Neural cell (in vitro differentiated cells): ENCODE data around the gene FXYD6. TPM values are rescaled to one million over a fixed set of nuclear protein-coding genes. Genes with fewer than 3 reads are reported as not detected.

Experiments used
- H2AFZ ChIP-seq: fragments of 200-600, 300-800 bp; sonication (generic), shearing (Covaris generic); 2 replicates; pipeline ENCODE4 v1.6.0; 2014; ENCODE audit warnings: low read depth, mild to moderate bottlenecking, antibody characterized with exemption, low read length, moderate library complexity
- H3F3A ChIP-seq: fragments of 200-600 bp; shearing (Covaris generic); 2 replicates; pipeline ENCODE4 v1.6.1; 2016; ENCODE audit warnings: mild to moderate bottlenecking, moderate library complexity, mixed read lengths, antibody characterized with exemption, low read length; ENCODE audit not compliant: insufficient read depth, poor library complexity, severe bottlenecking
- H3K27ac ChIP-seq: fragments of 200-600, 300-800 bp; sonication (generic), shearing (Covaris generic); 2 replicates; pipeline ENCODE4 v1.5.1; 2014; ENCODE audit warnings: mild to moderate bottlenecking, low read length, moderate library complexity
- H3K27me3 ChIP-seq: fragments of 300-800, 200-600 bp; sonication (generic), shearing (Covaris generic); 2 replicates; pipeline ENCODE4 v1.6.0; 2014; ENCODE audit warnings: mild to moderate bottlenecking, low read depth, low read length, moderate library complexity; ENCODE audit not compliant: insufficient read depth
- H3K36me3 ChIP-seq: fragments of 300-800, 200-600 bp; sonication (generic), shearing (Covaris generic); 2 replicates; pipeline ENCODE4 v1.5.1; 2014; ENCODE audit warnings: mild to moderate bottlenecking, antibody characterized with exemption, low read length, moderate library complexity; ENCODE audit not compliant: insufficient read depth
- H3K4me2 ChIP-seq: fragments of 300-800, 200-600 bp; sonication (generic), shearing (Covaris generic); 2 replicates; pipeline ENCODE4 v1.6.0; 2014; ENCODE audit warnings: mild to moderate bottlenecking, low read length
- H3K4me3 ChIP-seq: fragments of 300-800, 200-600 bp; sonication (generic), shearing (Covaris generic); 2 replicates; pipeline ENCODE4 v1.5.1; 2014; ENCODE audit warnings: mild to moderate bottlenecking, low read length, moderate library complexity
- H3K79me2 ChIP-seq: fragments of 200-600 bp; shearing (Covaris generic); replicated peaks from 2 replicates; pipeline ENCODE4 v1.6.0; 2014; ENCODE audit warnings: mild to moderate bottlenecking, low read length, moderate library complexity; ENCODE audit not compliant: insufficient read depth
- H3K9ac ChIP-seq: fragments of 300-800, 200-600 bp; sonication (generic), shearing (Covaris generic); 2 replicates; pipeline ENCODE4 v1.6.1; 2016; ENCODE audit warnings: mild to moderate bottlenecking, low read length, mixed read lengths
- H3K9me2 ChIP-seq: fragments of 200-600 bp; shearing (Covaris generic); 2 replicates; pipeline ENCODE4 v1.6.1; 2016; ENCODE audit warnings: mild to moderate bottlenecking, low read length, mixed read lengths; ENCODE audit not compliant: insufficient read depth
- H3K9me3 ChIP-seq: fragments of 200-600, 300-800 bp; sonication (generic), shearing (Covaris generic); 2 replicates; pipeline ENCODE4 v1.6.1; 2016; ENCODE audit warnings: mild to moderate bottlenecking, mixed run types, low read length, moderate library complexity, mixed read lengths
- H4K20me1 ChIP-seq: fragments of 200-600 bp; shearing (Covaris generic); 2 replicates; pipeline ENCODE4 v1.6.1; 2016; ENCODE audit warnings: mild to moderate bottlenecking, mixed run types; ENCODE audit not compliant: insufficient read depth
- CTCF ChIP-seq: fragments of 450-650 bp; IDR thresholded peaks from 2 replicates; pipeline ENCODE4 v1.5.1; 2014; ENCODE audit warnings: antibody characterized with exemption, mild to moderate bottlenecking, moderate library complexity; ENCODE audit not compliant: poor library complexity, severe bottlenecking
- EP300 ChIP-seq: fragments of 450-650 bp; conservative IDR thresholded peaks from 2 replicates; pipeline ENCODE4 v1.6.1; 2014; ENCODE audit warnings: antibody characterized with exemption, mild to moderate bottlenecking, moderate library complexity; ENCODE audit not compliant: poor library complexity, severe bottlenecking
- EZH2 ChIP-seq: fragments of 200-600, 300-800 bp; shearing (Covaris generic), sonication (generic); IDR thresholded peaks from 2 replicates; pipeline ENCODE4 v1.6.1; 2014; ENCODE audit warnings: antibody characterized with exemption, low read length, borderline replicate concordance, mild to moderate bottlenecking; ENCODE audit not compliant: insufficient read depth, poor library complexity, severe bottlenecking
- MXI1 ChIP-seq: fragments of 450-650 bp; conservative IDR thresholded peaks from 2 replicates; pipeline ENCODE4 v1.6.1; 2014; ENCODE audit warnings: antibody characterized with exemption, mild to moderate bottlenecking; ENCODE audit not compliant: poor library complexity, severe bottlenecking
- POLR2AphosphoS5 ChIP-seq: IDR thresholded peaks from 2 replicates; pipeline ENCODE4 v1.6.1; 2012
- RAD21 ChIP-seq: fragments of 450-650 bp; conservative IDR thresholded peaks from 2 replicates; pipeline ENCODE4 v1.6.1; 2014; ENCODE audit warnings: antibody characterized with exemption, mild to moderate bottlenecking, moderate library complexity
- SMC3 ChIP-seq: fragments of 450-650 bp; conservative IDR thresholded peaks from 2 replicates; pipeline ENCODE4 v1.6.1; 2014; ENCODE audit warnings: antibody characterized with exemption, mild to moderate bottlenecking, moderate library complexity; ENCODE audit not compliant: poor library complexity
- TAF1 ChIP-seq: IDR thresholded peaks from 2 replicates; pipeline ENCODE4 v1.6.1; 2012; ENCODE audit warnings: low read depth
- polyA plus RNA-seq: library from polyadenylated mRNA; depleted of rRNA; stranded (reverse); fragments of >200 nt; gene quantifications from 2 replicates; pipeline ENCODE4 v1.2.3, GENCODE V29; 2014
- TF ChIP-seq, protein P1 (sequence below): IDR thresholded peaks from 2 replicates; pipeline ENCODE4 v1.6.1; 2012; ENCODE audit warnings: borderline replicate concordance

FXYD6 gene
- polyA plus RNA-seq, 1 donor from 2014 or later, result 218 TPM

- no peak overlapping the region for H3K4me3 ChIP-seq
- H3K36me3 ChIP-seq, result peaks cover 3% of the 10 kb centered on the region
- no peaks in the 10 kb centered on the region for H3K9me3 ChIP-seq
- H3K9ac ChIP-seq, result no peak overlapping the region
- TF ChIP-seq EP300 (no peak), TAF1 (no peak), RAD21 (no peak), POLR2AphosphoS5 (no peak), SMC3 (no peak), MXI1 (no peak), CTCF (no peak), EZH2 (no peak)
- TF ChIP-seq, protein P1, sequence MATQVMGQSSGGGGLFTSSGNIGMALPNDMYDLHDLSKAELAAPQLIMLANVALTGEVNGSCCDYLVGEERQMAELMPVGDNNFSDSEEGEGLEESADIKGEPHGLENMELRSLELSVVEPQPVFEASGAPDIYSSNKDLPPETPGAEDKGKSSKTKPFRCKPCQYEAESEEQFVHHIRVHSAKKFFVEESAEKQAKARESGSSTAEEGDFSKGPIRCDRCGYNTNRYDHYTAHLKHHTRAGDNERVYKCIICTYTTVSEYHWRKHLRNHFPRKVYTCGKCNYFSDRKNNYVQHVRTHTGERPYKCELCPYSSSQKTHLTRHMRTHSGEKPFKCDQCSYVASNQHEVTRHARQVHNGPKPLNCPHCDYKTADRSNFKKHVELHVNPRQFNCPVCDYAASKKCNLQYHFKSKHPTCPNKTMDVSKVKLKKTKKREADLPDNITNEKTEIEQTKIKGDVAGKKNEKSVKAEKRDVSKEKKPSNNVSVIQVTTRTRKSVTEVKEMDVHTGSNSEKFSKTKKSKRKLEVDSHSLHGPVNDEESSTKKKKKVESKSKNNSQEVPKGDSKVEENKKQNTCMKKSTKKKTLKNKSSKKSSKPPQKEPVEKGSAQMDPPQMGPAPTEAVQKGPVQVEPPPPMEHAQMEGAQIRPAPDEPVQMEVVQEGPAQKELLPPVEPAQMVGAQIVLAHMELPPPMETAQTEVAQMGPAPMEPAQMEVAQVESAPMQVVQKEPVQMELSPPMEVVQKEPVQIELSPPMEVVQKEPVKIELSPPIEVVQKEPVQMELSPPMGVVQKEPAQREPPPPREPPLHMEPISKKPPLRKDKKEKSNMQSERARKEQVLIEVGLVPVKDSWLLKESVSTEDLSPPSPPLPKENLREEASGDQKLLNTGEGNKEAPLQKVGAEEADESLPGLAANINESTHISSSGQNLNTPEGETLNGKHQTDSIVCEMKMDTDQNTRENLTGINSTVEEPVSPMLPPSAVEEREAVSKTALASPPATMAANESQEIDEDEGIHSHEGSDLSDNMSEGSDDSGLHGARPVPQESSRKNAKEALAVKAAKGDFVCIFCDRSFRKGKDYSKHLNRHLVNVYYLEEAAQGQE, result no peak
- no peaks in the 10 kb centered on the region for H3K27me3 ChIP-seq
- H3F3A ChIP-seq, result no peaks in the 10 kb centered on the region
- H3K9me2 ChIP-seq, result no peaks in the 10 kb centered on the region
- no peaks in the 10 kb centered on the region for H3K79me2 ChIP-seq
- no peak overlapping the region for H2AFZ ChIP-seq
- no peak overlapping the region for H3K4me2 ChIP-seq
- no peaks in the 10 kb centered on the region for H4K20me1 ChIP-seq
- H3K27ac ChIP-seq, result no peak overlapping the region
These were observed 42.2 kb downstream of the FXYD6 start for GRCh38 chr11:117834068-117834810.

- no peak overlapping the region for H3K4me2 ChIP-seq
- no peaks in the 10 kb centered on the region for H3K27me3 ChIP-seq
- no peaks in the 10 kb centered on the region for H3K9me2 ChIP-seq
- H3K4me3 ChIP-seq, result no peak overlapping the region
- no peaks in the 10 kb centered on the region for H4K20me1 ChIP-seq
- H3K79me2 ChIP-seq, result no peaks in the 10 kb centered on the region
- no peak overlapping the region for H3K27ac ChIP-seq
- no peak overlapping the region for H2AFZ ChIP-seq
- H3K36me3 ChIP-seq, result peaks cover 3% of the 10 kb centered on the region
- TF ChIP-seq CTCF (no peak), POLR2AphosphoS5 (no peak), EP300 (no peak), RAD21 (no peak), TAF1 (no peak), SMC3 (no peak), MXI1 (no peak), EZH2 (no peak)
- TF ChIP-seq, protein P1, result no peak
- H3K9me3 ChIP-seq, result no peaks in the 10 kb centered on the region
- H3F3A ChIP-seq, result no peaks in the 10 kb centered on the region
- no peak overlapping the region for H3K9ac ChIP-seq
These were observed 43.0 kb downstream of the FXYD6 start for GRCh38 chr11:117833401-117833891.
